ENCODE results near the gene RGS21. TPM values are rescaled to one million over a fixed set of nuclear protein-coding genes. Genes with fewer than 3 reads are reported as not detected.

Gene RGS21
- total RNA-seq (not detected), polyA plus RNA-seq (not detected)
- long read RNA-seq, donor 1 = 0 reads
- long read RNA-seq, donor 2 = 0 reads
- long read RNA-seq, donor 3 = 0 reads

- no peak for TF ChIP-seq EP300 (IDR thresholded peaks at IDR 0.05)
- no peak for TF ChIP-seq CTCF (IDR thresholded peaks at IDR 0.05)
- no peak for TF ChIP-seq POLR2A (IDR thresholded peaks at IDR 0.05)
- Histone ChIP-seq H3K36me3 (no peaks in the 10 kb centered on the region), H3K27ac (no peak within 1 kb of the TSS), H3K9me3 (no peaks in the 10 kb centered on the region), H3K4me3 (no peak within 1 kb of the TSS), H3K27me3 (no peaks in the 10 kb centered on the region), H3K4me1 (ENCODE audit: insufficient read depth) (no peaks in the 10 kb centered on the region)
- intact Hi-C loops (cut with DNase I) = no loop called here
- no peak for DNase-seq
- WGBS, 3 donors = 19 to 29% (median 28%) methylated on average over 2 of the region's 2 CpGs
Measured at GRCh38 chr1:192316942-192317450, at the start of gene RGS21. RGS21 (plus strand) TSS chr1:192316992; CDS start chr1:192343037, 26,045 bp downstream.

- no peaks in the 10 kb centered on the region for H3K27me3 ChIP-seq
- H3K4me3 ChIP-seq = no peak overlapping the region
- TF ChIP-seq EP300 (IDR thresholded peaks at IDR 0.05) (no peak), POLR2A (IDR thresholded peaks at IDR 0.05) (no peak), CTCF (IDR thresholded peaks at IDR 0.05) (no peak)
- WGBS, 3 donors = 90 to 92% (median 91%) methylated on average over 6 of the region's 6 CpGs
- intact Hi-C loops (cut with DNase I) = no loop called here
- H3K9me3 ChIP-seq = no peaks in the 10 kb centered on the region
- peaks cover under 1% of the 10 kb centered on the region for H3K4me1 ChIP-seq (ENCODE audit: insufficient read depth)
- DNase-seq = no peak
- no peak overlapping the region for H3K27ac ChIP-seq
- H3K36me3 ChIP-seq = no peaks in the 10 kb centered on the region
Measured at GRCh38 chr1:192268468-192269052, 48.2 kb upstream of the RGS21 start.

- 79 to 88% (median 81%) methylated on average over 1 of the region's 1 CpG for WGBS, 3 donors
- H3K27me3 ChIP-seq = no peaks in the 10 kb centered on the region
Measured at GRCh38 chr1:192270398-192270797, 46.4 kb upstream of the RGS21 start.

GRCh38 chr1:192272732-192273131, 44.1 kb upstream of the RGS21 start:
- Histone ChIP-seq H3K9me3 (no peaks in the 10 kb centered on the region), H3K4me1 (ENCODE audit: insufficient read depth) (no peaks in the 10 kb centered on the region), H3K4me3 (no peak overlapping the region), H3K27ac (no peak overlapping the region), H3K36me3 (no peaks in the 10 kb centered on the region), H3K27me3 (no peaks in the 10 kb centered on the region)
- intact Hi-C loops (cut with DNase I) = no loop called here
- no peak for DNase-seq
- no peak for TF ChIP-seq EP300 (IDR thresholded peaks at IDR 0.05)
- TF ChIP-seq CTCF (IDR thresholded peaks at IDR 0.05) = no peak
- no peak for TF ChIP-seq POLR2A (IDR thresholded peaks at IDR 0.05)
- WGBS, 3 donors = 64 to 71% (median 65%) methylated on average over 3 of the region's 3 CpGs

More at GRCh38 chr1:192270398-192270797, 46.4 kb upstream of the RGS21 start:
- TF ChIP-seq POLR2A (IDR thresholded peaks at IDR 0.05) = no peak
- no peak for TF ChIP-seq EP300 (IDR thresholded peaks at IDR 0.05)
- no peak for TF ChIP-seq CTCF (IDR thresholded peaks at IDR 0.05)
- Histone ChIP-seq H3K36me3 (no peaks in the 10 kb centered on the region), H3K9me3 (no peaks in the 10 kb centered on the region), H3K4me3 (no peak overlapping the region), H3K4me1 (ENCODE audit: insufficient read depth) (no peaks in the 10 kb centered on the region), H3K27ac (no peak overlapping the region)
- DNase-seq = no peak
- intact Hi-C loops (cut with DNase I) = no loop called here

All from ovary (tissue), 10 donors.